Loucy (cell line): ENCODE results near the gene ASMTL.
"Not testable (repeated sequence)": the region's sequence is repeated elsewhere in the genome, so short reads cannot be mapped to it uniquely, and the experiment has no call there.

Experiments
- H2AFZ ChIP-seq: fragments of 200-600 bp; sonication (generic); 2 replicates; pipeline ENCODE4 v1.6.0; 2016; ENCODE audit warnings: antibody characterized with exemption, mild to moderate bottlenecking, low read length, moderate library complexity
- H3F3A ChIP-seq: fragments of 200-600 bp; 2 replicates; pipeline ENCODE4 v1.6.0; 2016; ENCODE audit warnings: antibody characterized with exemption, low read depth, mild to moderate bottlenecking
- H3K27me3 ChIP-seq: fragments of 200-600 bp; sonication (generic); 2 replicates; pipeline ENCODE4 v1.6.1; 2014; ENCODE audit warnings: low read length, mild to moderate bottlenecking; ENCODE audit not compliant: insufficient read depth, poor library complexity, severe bottlenecking
- H3K36me3 ChIP-seq: fragments of 200-600 bp; sonication (generic); 2 replicates; pipeline ENCODE4 v1.6.1; 2016; ENCODE audit warnings: low read length; ENCODE audit not compliant: insufficient read depth
- H3K4me1 ChIP-seq: fragments of 200-600 bp; sonication (generic); 2 replicates; pipeline ENCODE4 v1.5.1; 2014; ENCODE audit warnings: low read length, mild to moderate bottlenecking; ENCODE audit not compliant: insufficient read depth, poor library complexity, severe bottlenecking
- H3K4me2 ChIP-seq: fragments of 200-600 bp; sonication (generic); 2 replicates; pipeline ENCODE4 v1.6.0; 2014; ENCODE audit warnings: antibody characterized with exemption, low read length, low read depth, mild to moderate bottlenecking; ENCODE audit not compliant: poor library complexity, severe bottlenecking
- H3K4me3 ChIP-seq: fragments of 200-600 bp; sonication (generic); 2 replicates; pipeline ENCODE4 v1.5.1; 2014; ENCODE audit warnings: low read length, mild to moderate bottlenecking, mixed read lengths; ENCODE audit not compliant: poor library complexity, severe bottlenecking
- H3K79me2 ChIP-seq: fragments of 200-600 bp; sonication (generic); 2 replicates; pipeline ENCODE4 v1.6.1; 2014; ENCODE audit warnings: low read length; ENCODE audit not compliant: insufficient read depth
- H3K9ac ChIP-seq: fragments of 200-600 bp; sonication (generic); 2 replicates; pipeline ENCODE4 v1.6.0; 2014; ENCODE audit warnings: mild to moderate bottlenecking, low read depth, low read length, moderate library complexity; ENCODE audit not compliant: poor library complexity, severe bottlenecking
- H3K9me2 ChIP-seq: fragments of 200-600 bp; sonication (generic); replicated peaks from 2 replicates; pipeline ENCODE4 v1.6.1; 2016; ENCODE audit warnings: low read depth, low read length, mixed read lengths
- H3K9me3 ChIP-seq: fragments of 200-600 bp; sonication (generic); 2 replicates; pipeline ENCODE4 v1.6.1; 2014; ENCODE audit warnings: mild to moderate bottlenecking, antibody characterized with exemption, low read length, low read depth; ENCODE audit not compliant: insufficient read depth
- H4K20me1 ChIP-seq: fragments of 200-600 bp; sonication (generic); 2 replicates; pipeline ENCODE4 v1.6.0; 2014; ENCODE audit warnings: antibody characterized with exemption, low read length, mild to moderate bottlenecking; ENCODE audit not compliant: insufficient read depth, poor library complexity, severe bottlenecking
- EZH2phosphoT487 ChIP-seq: fragments of 200-600 bp; IDR thresholded peaks from 2 replicates; pipeline ENCODE4 v1.6.1; 2018; ENCODE audit warnings: antibody characterized with exemption, mild to moderate bottlenecking, moderate library complexity, borderline replicate concordance
- TF ChIP-seq, protein P1 (sequence below): fragments of 200-600 bp; sonication (generic); conservative IDR thresholded peaks from 2 replicates; pipeline ENCODE4 v1.5.1; 2014; ENCODE audit warnings: mild to moderate bottlenecking, antibody characterized with exemption, low read length

ASMTL gene

DNA sequence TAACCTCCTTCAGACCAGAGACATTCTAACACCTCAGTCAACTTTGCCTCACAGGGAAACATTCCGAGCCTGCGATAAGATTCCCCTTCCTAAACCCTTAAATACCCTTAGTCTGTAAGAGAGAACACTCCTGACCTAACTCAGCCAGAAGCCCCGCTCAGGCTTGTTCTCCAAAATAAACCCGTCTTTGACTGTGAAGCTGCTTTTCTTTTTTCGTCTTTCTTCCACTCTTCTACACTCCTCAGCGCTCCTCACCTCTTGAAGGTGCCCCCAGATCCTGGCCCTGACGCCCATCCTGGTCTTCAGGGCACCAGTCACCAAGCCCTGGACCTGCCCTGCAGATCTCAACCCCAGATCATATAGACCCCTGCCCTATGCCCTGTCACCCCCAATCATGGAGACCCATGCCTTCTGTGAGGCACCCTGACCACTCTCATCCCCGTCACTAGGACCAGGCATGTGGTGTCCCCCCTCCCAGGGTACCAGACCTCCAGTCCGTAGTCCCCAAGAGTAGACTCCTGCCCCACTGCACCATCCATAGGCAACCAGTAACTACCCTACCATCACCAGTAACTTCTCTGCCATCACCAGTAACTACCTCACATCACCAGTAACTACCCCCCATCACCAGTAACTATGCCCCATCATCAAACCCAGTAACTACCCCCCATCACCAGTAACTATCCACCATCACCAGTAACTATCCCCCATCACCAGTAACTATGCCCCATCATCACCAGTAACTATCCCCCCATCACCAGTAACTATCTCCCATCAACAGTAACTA, 3.5 kb downstream of the ASMTL start:
- Histone ChIP-seq H3K27me3 (no peaks in the 10 kb centered on the region), H3K9me2 (no peaks in the 10 kb centered on the region), H4K20me1 (no peaks in the 10 kb centered on the region), H3K4me2 (peak overlapping the region; percentile 20), H3F3A (no peaks in the 10 kb centered on the region), H3K9me3 (no peaks in the 10 kb centered on the region), H3K36me3 (no peaks in the 10 kb centered on the region), H3K9ac (no peak overlapping the region), H2AFZ (no peak overlapping the region), H3K4me3 (no peak overlapping the region), H3K79me2 (peaks cover 20% of the 10 kb centered on the region; the same call in 1 of the 2 replicates), H3K4me1 (no peaks in the 10 kb centered on the region)
- no peak for TF ChIP-seq EZH2phosphoT487
- TF ChIP-seq, protein P1, sequence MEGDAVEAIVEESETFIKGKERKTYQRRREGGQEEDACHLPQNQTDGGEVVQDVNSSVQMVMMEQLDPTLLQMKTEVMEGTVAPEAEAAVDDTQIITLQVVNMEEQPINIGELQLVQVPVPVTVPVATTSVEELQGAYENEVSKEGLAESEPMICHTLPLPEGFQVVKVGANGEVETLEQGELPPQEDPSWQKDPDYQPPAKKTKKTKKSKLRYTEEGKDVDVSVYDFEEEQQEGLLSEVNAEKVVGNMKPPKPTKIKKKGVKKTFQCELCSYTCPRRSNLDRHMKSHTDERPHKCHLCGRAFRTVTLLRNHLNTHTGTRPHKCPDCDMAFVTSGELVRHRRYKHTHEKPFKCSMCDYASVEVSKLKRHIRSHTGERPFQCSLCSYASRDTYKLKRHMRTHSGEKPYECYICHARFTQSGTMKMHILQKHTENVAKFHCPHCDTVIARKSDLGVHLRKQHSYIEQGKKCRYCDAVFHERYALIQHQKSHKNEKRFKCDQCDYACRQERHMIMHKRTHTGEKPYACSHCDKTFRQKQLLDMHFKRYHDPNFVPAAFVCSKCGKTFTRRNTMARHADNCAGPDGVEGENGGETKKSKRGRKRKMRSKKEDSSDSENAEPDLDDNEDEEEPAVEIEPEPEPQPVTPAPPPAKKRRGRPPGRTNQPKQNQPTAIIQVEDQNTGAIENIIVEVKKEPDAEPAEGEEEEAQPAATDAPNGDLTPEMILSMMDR = no peak

DNA sequence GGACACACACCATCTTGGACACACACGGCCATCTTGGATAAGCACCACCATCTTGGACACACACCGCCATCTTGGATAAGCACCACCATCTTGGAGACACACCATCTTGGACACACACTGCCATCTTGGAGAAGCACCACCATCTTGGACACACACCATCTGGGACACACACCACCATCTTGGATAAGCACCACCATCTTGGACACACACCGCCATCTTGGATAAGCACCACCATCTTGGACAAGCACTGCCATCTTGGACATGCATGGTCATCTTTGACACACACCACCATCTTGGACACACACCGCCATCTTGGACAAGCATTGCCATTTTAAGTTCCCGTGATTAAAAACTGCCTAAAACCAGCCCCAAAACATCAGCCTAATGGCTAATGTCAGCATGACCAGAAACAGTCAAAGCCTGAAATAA, 4.1 kb downstream of the ASMTL start:
- not testable (repeated sequence) for H3K9ac ChIP-seq, H3K27me3 ChIP-seq, H3K36me3 ChIP-seq, H3K4me1 ChIP-seq, H4K20me1 ChIP-seq, H3K9me3 ChIP-seq, H3K4me3 ChIP-seq, H3F3A ChIP-seq, H3K4me2 ChIP-seq, H3K9me2 ChIP-seq, H2AFZ ChIP-seq
- peaks cover 20% of the 10 kb centered on the region; the same call in 1 of the 2 replicates for H3K79me2 ChIP-seq

DNA sequence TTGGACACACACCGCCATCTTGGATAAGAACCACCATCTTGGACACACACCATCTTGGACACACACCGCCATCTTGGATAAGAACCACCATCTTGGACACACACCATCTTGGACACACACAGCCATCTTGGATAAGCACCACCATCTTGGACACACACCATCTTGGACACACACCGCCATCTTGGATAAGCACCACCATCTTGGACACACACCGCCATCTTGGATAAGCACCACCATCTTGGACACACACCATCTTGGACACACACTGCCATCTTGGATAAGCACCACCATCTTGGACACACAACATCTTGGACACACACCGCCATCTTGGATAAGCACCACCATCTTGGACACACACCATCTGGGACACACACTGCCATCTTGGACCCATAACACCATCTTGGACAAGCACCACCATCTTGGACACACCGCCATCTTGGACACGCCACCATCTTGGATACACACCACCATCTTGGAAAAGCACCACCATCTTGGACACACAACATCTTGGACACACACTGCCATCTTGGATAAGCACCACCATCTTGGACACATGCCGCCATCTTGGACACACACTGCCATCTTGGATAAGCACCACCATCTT, 4.6 kb downstream of the ASMTL start:
- not testable (repeated sequence) for H3K4me1 ChIP-seq, H2AFZ ChIP-seq, H3K9ac ChIP-seq, H3K27me3 ChIP-seq, H3K9me2 ChIP-seq, H3K4me2 ChIP-seq, H4K20me1 ChIP-seq, H3K4me3 ChIP-seq, H3F3A ChIP-seq, H3K36me3 ChIP-seq, H3K9me3 ChIP-seq
- peaks cover 20% of the 10 kb centered on the region; the same call in 1 of the 2 replicates for H3K79me2 ChIP-seq

DNA sequence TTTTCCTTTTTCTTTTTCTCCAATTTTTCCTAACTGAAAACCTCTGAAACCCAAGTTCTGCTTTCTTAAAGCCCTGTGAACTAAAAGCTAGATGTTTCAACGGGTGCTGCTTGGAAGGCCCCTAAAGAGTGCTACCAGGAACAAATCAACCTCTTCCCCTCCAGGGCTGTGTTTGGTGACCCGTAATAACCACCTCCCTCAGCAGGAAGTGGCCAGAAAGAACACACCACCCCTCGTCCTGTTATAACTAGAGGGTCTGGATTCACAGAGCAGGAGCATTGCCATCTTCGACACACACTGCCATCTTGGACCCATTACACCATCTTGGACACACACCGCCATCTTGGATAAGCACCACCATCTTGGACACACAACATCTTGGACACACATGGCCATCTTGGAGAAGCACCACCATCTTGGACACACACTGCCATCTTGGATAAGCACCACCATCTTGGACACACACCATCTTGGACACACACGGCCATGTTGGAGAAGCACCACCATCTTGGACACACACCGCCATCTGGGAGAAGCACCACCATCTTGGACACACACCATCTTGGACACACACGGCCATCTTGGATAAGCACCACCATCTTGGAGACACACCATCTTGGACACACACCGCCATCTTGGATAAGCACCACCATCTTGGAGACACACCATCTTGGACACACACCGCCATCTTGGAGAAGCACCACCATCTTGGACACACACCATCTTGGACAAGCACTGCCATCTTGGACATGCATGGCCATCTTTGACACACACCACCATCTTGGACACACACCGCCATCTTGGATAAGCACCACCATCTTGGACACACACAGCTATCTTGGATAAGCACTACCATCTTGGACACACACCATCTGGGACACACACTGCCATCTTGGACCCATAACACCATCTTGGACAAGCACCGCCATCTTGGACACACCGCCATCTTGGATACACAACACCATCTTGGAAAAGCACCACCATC, 5.4 kb downstream of the ASMTL start:
- H3K27me3 ChIP-seq, H3F3A ChIP-seq, H3K4me1 ChIP-seq, H3K36me3 ChIP-seq, H3K9ac ChIP-seq, H3K9me3 ChIP-seq, H3K9me2 ChIP-seq, H3K4me2 ChIP-seq, H3K4me3 ChIP-seq, H4K20me1 ChIP-seq, H2AFZ ChIP-seq: not testable (repeated sequence)
- peaks cover 17% of the 10 kb centered on the region; the same call in 1 of the 2 replicates for H3K79me2 ChIP-seq
